ENCODE data around the gene ELN. TPM values are rescaled to one million over a fixed set of nuclear protein-coding genes. Genes with fewer than 3 reads are reported as not detected.

ELN gene
- polyA plus RNA-seq, 6 donors from 2014 or later: not detected

DNA sequence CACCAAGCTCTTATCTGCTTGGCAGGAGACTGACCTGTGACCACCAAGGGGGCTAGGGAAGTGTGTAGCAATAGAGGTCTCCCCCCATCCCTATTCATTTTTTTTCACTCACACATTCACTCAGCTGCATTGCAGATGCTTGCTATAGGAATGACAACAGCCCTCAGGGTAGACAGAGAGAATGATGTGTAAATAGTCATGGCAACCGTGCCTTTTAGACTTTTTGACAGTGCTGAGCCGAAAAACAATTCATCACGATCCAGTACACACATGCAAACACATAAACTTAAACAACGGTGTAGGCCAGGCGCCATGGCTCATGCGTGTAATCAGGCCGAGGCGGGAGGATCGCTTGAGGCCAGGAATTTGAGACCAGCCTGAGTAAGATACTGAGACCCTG, 7.6 kb upstream of the ELN start:
- Mint-ChIP-seq H3K4me3 (no peak overlapping the region), H3K9me3 (no peaks in the 10 kb centered on the region), H3K27ac (peak overlapping the region in 1 of 6 donors; percentile 21), H3K4me1 (no peaks in the 10 kb centered on the region), H3K27me3 (peaks cover 14 to 44% (median 40%) of the 10 kb centered on the region in 3 donors), H3K36me3 (no peaks in the 10 kb centered on the region)
- DNase-seq (no peak), ATAC-seq (ENCODE audit: low read depth in 2 of 2) (no peak)

- no peaks in the 10 kb centered on the region for H3K36me3 Mint-ChIP-seq
- peaks cover 26 to 57% (median 54%) of the 10 kb centered on the region in 3 donors for H3K27me3 Mint-ChIP-seq
- DNase-seq (no peak), ATAC-seq (ENCODE audit: low read depth in 2 of 2) (no peak)
- no peaks in the 10 kb centered on the region for H3K9me3 Mint-ChIP-seq
- peak overlapping the region in 1 of 6 donors; percentile 18 for H3K27ac Mint-ChIP-seq
- peaks cover 3 to 8% (median 4%) of the 10 kb centered on the region in 3 donors for H3K4me1 Mint-ChIP-seq
- no peak overlapping the region for H3K4me3 Mint-ChIP-seq
These were observed 6.2 kb upstream of the ELN start for GRCh38 chr7:74021546-74022320.

- peaks cover 27 to 65% (median 59%) of the 10 kb centered on the region in 3 donors for H3K27me3 Mint-ChIP-seq
- H3K27ac Mint-ChIP-seq: no peak overlapping the region
- ATAC-seq (ENCODE audit: low read depth in 2 of 2) (no peak), DNase-seq (no peak)
- H3K4me3 Mint-ChIP-seq: no peak overlapping the region
- H3K9me3 Mint-ChIP-seq: no peaks in the 10 kb centered on the region
- H3K36me3 Mint-ChIP-seq: no peaks in the 10 kb centered on the region
- peaks cover 5 to 13% (median 6%) of the 10 kb centered on the region in 3 donors for H3K4me1 Mint-ChIP-seq
These were observed 5.5 kb upstream of the ELN start for GRCh38 chr7:74022507-74022906.

DNA sequence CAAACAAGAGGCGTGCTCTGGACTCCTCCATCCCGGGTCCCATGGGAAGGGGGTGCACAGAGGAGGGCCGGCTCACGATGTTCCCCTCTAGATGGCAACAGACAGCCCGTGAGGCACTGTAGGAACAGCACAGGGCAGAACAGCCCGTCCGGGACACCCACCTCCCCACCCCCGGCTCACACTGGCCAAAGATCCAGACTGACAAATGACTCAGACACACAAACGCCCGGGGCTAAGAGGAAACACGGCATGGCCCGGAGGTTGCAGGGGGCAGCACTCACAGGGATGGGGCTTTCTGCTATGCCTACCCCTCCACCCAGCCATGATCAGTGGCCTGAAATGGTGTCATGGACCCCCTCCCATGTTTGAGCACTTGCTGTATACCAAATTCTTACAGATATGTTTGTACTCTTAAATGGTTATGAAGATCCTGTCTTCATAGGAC, 4.9 kb upstream of the ELN start:
- peaks cover 5 to 13% (median 6%) of the 10 kb centered on the region in 3 donors for H3K4me1 Mint-ChIP-seq

GRCh38 chr7:74023786-74024185, 4.2 kb upstream of the ELN start:
- DNase-seq (no peak), ATAC-seq (ENCODE audit: low read depth in 2 of 2) (no peak)
- Mint-ChIP-seq H3K4me3 (no peak overlapping the region), H3K27ac (no peak overlapping the region), H3K4me1 (peaks cover 6 to 16% (median 7%) of the 10 kb centered on the region in 3 donors), H3K9me3 (no peaks in the 10 kb centered on the region), H3K27me3 (peaks cover 30 to 62% (median 51%) of the 10 kb centered on the region in 3 donors), H3K36me3 (no peaks in the 10 kb centered on the region)

More for the DNA sequence above, 4.9 kb upstream of the ELN start:
- ATAC-seq (ENCODE audit: low read depth in 2 of 2): no peak
- Mint-ChIP-seq H3K4me3 (no peak overlapping the region), H3K9me3 (no peaks in the 10 kb centered on the region), H3K27ac (no peak overlapping the region), H3K36me3 (no peaks in the 10 kb centered on the region), H3K27me3 (peaks cover 27 to 65% (median 53%) of the 10 kb centered on the region in 3 donors)
- DNase-seq: no peak

GRCh38 chr7:74025146-74025545, 2.8 kb upstream of the ELN start:
- peaks cover 39 to 65% (median 53%) of the 10 kb centered on the region in 3 donors for H3K27me3 Mint-ChIP-seq
- ATAC-seq (ENCODE audit: low read depth in 2 of 2) (no peak), DNase-seq (no peak)
- no peak overlapping the region for H3K27ac Mint-ChIP-seq
- no peaks in the 10 kb centered on the region for H3K9me3 Mint-ChIP-seq
- H3K36me3 Mint-ChIP-seq: no peaks in the 10 kb centered on the region
- H3K4me1 Mint-ChIP-seq: peaks cover 11 to 24% (median 14%) of the 10 kb centered on the region in 3 donors
- no peak overlapping the region for H3K4me3 Mint-ChIP-seq

GRCh38 chr7:74025730-74026129, 2.2 kb upstream of the ELN start:
- Mint-ChIP-seq H3K9me3 (no peaks in the 10 kb centered on the region), H3K4me1 (peaks cover 11 to 24% (median 14%) of the 10 kb centered on the region in 3 donors), H3K27ac (no peak overlapping the region), H3K27me3 (peaks cover 39 to 68% (median 59%) of the 10 kb centered on the region in 3 donors), H3K4me3 (no peak overlapping the region), H3K36me3 (no peaks in the 10 kb centered on the region)
- no peak for DNase-seq
- no peak for ATAC-seq (ENCODE audit: low read depth in 2 of 2)

GRCh38 chr7:74026406-74026902, 1.5 kb upstream of the ELN start:
- Mint-ChIP-seq H3K4me3 (no peak overlapping the region), H3K9me3 (no peaks in the 10 kb centered on the region), H3K27ac (peak overlapping the region in 1 of 6 donors; percentile 63), H3K36me3 (no peaks in the 10 kb centered on the region), H3K27me3 (peaks cover 42 to 75% (median 66%) of the 10 kb centered on the region in 3 donors), H3K4me1 (peaks cover 11 to 24% (median 14%) of the 10 kb centered on the region in 3 donors)
- no peak for DNase-seq
- peak in 1 of 2 donors; percentile 27 for ATAC-seq (ENCODE audit: low read depth in 2 of 2)

GRCh38 chr7:74026903-74027682, 880 bp upstream of the ELN start:
- DNase-seq: peak; percentile 36
- Mint-ChIP-seq H3K9me3 (no peaks in the 10 kb centered on the region), H3K4me3 (no peak overlapping the region), H3K27me3 (peaks cover 49 to 79% (median 72%) of the 10 kb centered on the region in 3 donors), H3K4me1 (peaks cover 11 to 24% (median 14%) of the 10 kb centered on the region in 3 donors), H3K36me3 (no peaks in the 10 kb centered on the region), H3K27ac (peak overlapping the region in 1 of 6 donors; percentile 63)
- peak; percentile 66 to 76 for ATAC-seq (ENCODE audit: low read depth in 2 of 2)

GRCh38 chr7:74028321-74028838, 407 bp downstream of the ELN start:
- Mint-ChIP-seq H3K4me1 (peaks cover 11 to 24% (median 14%) of the 10 kb centered on the region in 3 donors), H3K36me3 (no peaks in the 10 kb centered on the region), H3K9me3 (no peaks in the 10 kb centered on the region), H3K27me3 (peaks cover 44 to 77% (median 76%) of the 10 kb centered on the region in 3 donors), H3K4me3 (peak overlapping the region in 1 of 8 donors; percentile 5), H3K27ac (no peak overlapping the region)
- DNase-seq (no peak), ATAC-seq (ENCODE audit: low read depth in 2 of 2) (no peak)

DNA sequence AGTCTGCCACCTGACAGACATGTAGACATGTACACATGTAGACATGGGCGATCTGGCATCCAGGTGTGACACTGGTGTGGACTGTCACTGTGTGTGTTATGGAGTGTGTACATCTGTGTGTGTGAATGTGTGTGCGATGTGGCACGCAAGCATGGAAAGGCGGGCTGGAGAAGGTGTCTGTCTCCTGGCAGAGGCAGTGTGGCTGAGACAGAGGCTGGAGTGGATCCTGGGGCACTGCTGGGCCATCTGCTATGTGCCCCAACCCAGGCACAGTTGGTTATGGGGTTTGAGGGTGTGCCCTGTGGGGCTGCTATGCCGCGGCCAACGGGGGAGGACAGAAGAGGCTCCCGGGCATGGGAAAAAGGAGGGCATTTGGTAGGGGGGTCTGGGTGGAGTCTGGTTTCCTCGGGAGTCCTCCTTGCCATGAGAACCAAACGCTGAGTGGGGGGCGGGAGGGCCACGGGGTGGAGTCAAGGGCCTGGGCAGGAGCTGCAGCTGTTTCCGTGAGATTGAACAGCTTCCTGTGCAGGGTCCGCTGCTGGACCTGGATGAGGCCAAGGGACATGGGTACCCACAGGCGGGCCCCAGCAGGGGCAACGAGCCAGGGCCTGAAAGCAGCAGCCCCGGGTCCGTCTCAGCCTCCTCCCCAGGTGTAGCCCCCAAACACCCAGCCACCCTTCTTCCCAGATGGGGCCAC, 1.3 kb downstream of the ELN start:
- H3K27me3 Mint-ChIP-seq: peaks cover 42 to 68% (median 68%) of the 10 kb centered on the region in 3 donors
- H3K9me3 Mint-ChIP-seq: no peaks in the 10 kb centered on the region
- peak overlapping the region in 1 of 8 donors; percentile 2 for H3K4me3 Mint-ChIP-seq
- no peak for DNase-seq
- no peak for ATAC-seq (ENCODE audit: low read depth in 2 of 2)
- peaks cover 11 to 24% (median 14%) of the 10 kb centered on the region in 3 donors for H3K4me1 Mint-ChIP-seq
- peak overlapping the region in 1 of 6 donors; percentile 26 for H3K27ac Mint-ChIP-seq
- H3K36me3 Mint-ChIP-seq: no peaks in the 10 kb centered on the region

DNA sequence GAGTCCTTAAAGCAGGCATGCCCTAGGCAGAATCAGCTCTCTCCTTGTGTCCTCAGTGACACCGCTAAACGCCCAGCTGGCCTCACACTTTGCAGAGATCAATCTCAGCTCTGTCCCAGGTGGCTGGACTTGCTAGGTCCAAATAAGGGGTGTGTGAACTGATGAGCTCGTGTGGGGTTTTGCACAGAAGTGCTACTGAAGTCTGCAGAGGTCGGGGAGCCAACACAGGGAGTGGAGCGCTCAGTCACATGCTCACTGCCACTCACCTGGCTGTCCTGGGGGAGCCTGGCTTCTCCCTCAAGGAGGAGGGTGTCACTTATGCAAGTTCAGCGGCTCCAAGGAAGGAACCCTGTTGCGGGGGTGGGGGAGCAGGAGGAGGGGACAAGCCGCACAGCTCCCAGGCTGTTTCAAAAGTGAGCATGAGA, 2.0 kb downstream of the ELN start:
- H3K27ac Mint-ChIP-seq: no peak overlapping the region
- H3K36me3 Mint-ChIP-seq: no peaks in the 10 kb centered on the region
- DNase-seq (no peak), ATAC-seq (ENCODE audit: low read depth in 2 of 2) (no peak)
- peaks cover 41 to 66% (median 62%) of the 10 kb centered on the region in 3 donors for H3K27me3 Mint-ChIP-seq
- H3K9me3 Mint-ChIP-seq: no peaks in the 10 kb centered on the region
- H3K4me3 Mint-ChIP-seq: no peak overlapping the region
- H3K4me1 Mint-ChIP-seq: peaks cover 11 to 24% (median 14%) of the 10 kb centered on the region in 3 donors

DNA sequence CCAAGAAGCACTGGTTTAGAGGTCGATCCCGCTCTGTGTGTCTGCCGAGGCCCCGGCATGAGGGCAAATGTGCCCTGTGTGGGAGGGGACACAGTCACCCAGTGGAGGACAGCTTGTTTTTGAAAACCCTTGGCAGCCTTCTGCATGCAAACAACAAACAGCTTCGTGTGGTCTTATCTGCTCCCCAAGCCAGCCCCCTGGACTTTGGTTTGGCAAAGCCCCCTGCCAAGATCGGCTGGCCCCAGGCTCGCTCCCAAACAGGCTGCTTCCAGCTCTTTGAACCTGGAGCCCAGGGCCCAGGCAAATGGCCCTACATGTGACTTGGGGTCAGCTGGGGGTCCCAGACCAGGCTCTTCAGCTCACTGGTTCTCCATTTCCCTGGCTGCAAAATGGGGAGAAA, 2.9 kb downstream of the ELN start:
- DNase-seq (no peak), ATAC-seq (ENCODE audit: low read depth in 2 of 2) (no peak)
- H3K4me3 Mint-ChIP-seq: no peak overlapping the region
- no peaks in the 10 kb centered on the region for H3K36me3 Mint-ChIP-seq
- H3K27ac Mint-ChIP-seq: no peak overlapping the region
- no peaks in the 10 kb centered on the region for H3K9me3 Mint-ChIP-seq
- peaks cover 11 to 21% (median 14%) of the 10 kb centered on the region in 3 donors for H3K4me1 Mint-ChIP-seq
- H3K27me3 Mint-ChIP-seq: peaks cover 33 to 61% (median 61%) of the 10 kb centered on the region in 3 donors

Measured in naive B cell (primary cell).